ENCODE data around the gene TNFRSF4. TPM values are rescaled to one million over a fixed set of nuclear protein-coding genes. Genes with fewer than 3 reads are reported as not detected.

TNFRSF4 gene
- total RNA-seq, 1 donor from 2014 or later = 0.38 TPM

GRCh38 chr1:1226566-1227362 is 12.8 kb upstream of the TNFRSF4 start:
- Mint-ChIP-seq H3K27ac (no peak overlapping the region), H3K27me3 (no peaks in the 10 kb centered on the region), H3K4me3 (ENCODE audit: low read depth) (no peak overlapping the region), H3K36me3 (ENCODE audit: insufficient read depth) (peaks cover 11% of the 10 kb centered on the region), H3K9me3 (ENCODE audit: low read depth) (no peaks in the 10 kb centered on the region), H3K4me1 (ENCODE audit: low read depth) (peaks cover 7% of the 10 kb centered on the region)
- no peak for TF ChIP-seq CTCF (IDR thresholded peaks at IDR 0.05; ENCODE audit: unreplicated experiment)
- no peak for DNase-seq (ENCODE audit: low spot score, unreplicated experiment)

- Mint-ChIP-seq H3K4me1 (ENCODE audit: low read depth) (peaks cover 6% of the 10 kb centered on the region), H3K27ac (no peak overlapping the region), H3K27me3 (no peaks in the 10 kb centered on the region), H3K36me3 (ENCODE audit: insufficient read depth) (peaks cover 13% of the 10 kb centered on the region), H3K4me3 (ENCODE audit: low read depth) (no peak overlapping the region), H3K9me3 (ENCODE audit: low read depth) (no peaks in the 10 kb centered on the region)
- TF ChIP-seq CTCF (IDR thresholded peaks at IDR 0.05; ENCODE audit: unreplicated experiment) = no peak
- DNase-seq (ENCODE audit: low spot score, unreplicated experiment) = no peak
Measured at GRCh38 chr1:1225913-1226312, 12.0 kb upstream of the TNFRSF4 start.

- H3K9me3 Mint-ChIP-seq (ENCODE audit: low read depth) = no peaks in the 10 kb centered on the region
- peaks cover 17% of the 10 kb centered on the region for H3K36me3 Mint-ChIP-seq (ENCODE audit: insufficient read depth)
- H3K4me3 Mint-ChIP-seq (ENCODE audit: low read depth) = no peak overlapping the region
- DNase-seq (ENCODE audit: low spot score, unreplicated experiment) = no peak
- peaks cover 1% of the 10 kb centered on the region for H3K4me1 Mint-ChIP-seq (ENCODE audit: low read depth)
- TF ChIP-seq CTCF (IDR thresholded peaks at IDR 0.05; ENCODE audit: unreplicated experiment) = no peak
- no peak overlapping the region for H3K27ac Mint-ChIP-seq
- H3K27me3 Mint-ChIP-seq = no peaks in the 10 kb centered on the region
Measured at GRCh38 chr1:1225238-1225845, 11.4 kb upstream of the TNFRSF4 start.

- Mint-ChIP-seq H3K27ac (no peak overlapping the region), H3K27me3 (no peaks in the 10 kb centered on the region), H3K4me3 (ENCODE audit: low read depth) (no peak overlapping the region), H3K36me3 (ENCODE audit: insufficient read depth) (peaks cover 16% of the 10 kb centered on the region), H3K4me1 (ENCODE audit: low read depth) (no peaks in the 10 kb centered on the region), H3K9me3 (ENCODE audit: low read depth) (no peaks in the 10 kb centered on the region)
- no peak for DNase-seq (ENCODE audit: low spot score, unreplicated experiment)
- no peak for TF ChIP-seq CTCF (IDR thresholded peaks at IDR 0.05; ENCODE audit: unreplicated experiment)
Measured at GRCh38 chr1:1223891-1224290, 9.9 kb upstream of the TNFRSF4 start.

GRCh38 chr1:1223321-1223720 is 9.4 kb upstream of the TNFRSF4 start:
- no peak overlapping the region for H3K27ac Mint-ChIP-seq
- TF ChIP-seq CTCF (IDR thresholded peaks at IDR 0.05; ENCODE audit: unreplicated experiment) = no peak
- no peak overlapping the region for H3K4me3 Mint-ChIP-seq (ENCODE audit: low read depth)
- peaks cover 16% of the 10 kb centered on the region for H3K36me3 Mint-ChIP-seq (ENCODE audit: insufficient read depth)
- H3K9me3 Mint-ChIP-seq (ENCODE audit: low read depth) = no peaks in the 10 kb centered on the region
- H3K4me1 Mint-ChIP-seq (ENCODE audit: low read depth) = no peaks in the 10 kb centered on the region
- no peak for DNase-seq (ENCODE audit: low spot score, unreplicated experiment)
- H3K27me3 Mint-ChIP-seq = no peaks in the 10 kb centered on the region

Data from progenitor cell of endocrine pancreas (in vitro differentiated cells).